Activated T-helper 1 cell treated with Interleukin-2 at 50 U/mL for 16 hours (primary cell): Measurements from ENCODE around the gene CEBPG.

Source experiments
- DNase-seq: peaks from one replicate; pipeline ENCODE4 v3.0.0-alpha.2; 2020; ENCODE audit warnings: low read depth

CEBPG gene

DNA sequence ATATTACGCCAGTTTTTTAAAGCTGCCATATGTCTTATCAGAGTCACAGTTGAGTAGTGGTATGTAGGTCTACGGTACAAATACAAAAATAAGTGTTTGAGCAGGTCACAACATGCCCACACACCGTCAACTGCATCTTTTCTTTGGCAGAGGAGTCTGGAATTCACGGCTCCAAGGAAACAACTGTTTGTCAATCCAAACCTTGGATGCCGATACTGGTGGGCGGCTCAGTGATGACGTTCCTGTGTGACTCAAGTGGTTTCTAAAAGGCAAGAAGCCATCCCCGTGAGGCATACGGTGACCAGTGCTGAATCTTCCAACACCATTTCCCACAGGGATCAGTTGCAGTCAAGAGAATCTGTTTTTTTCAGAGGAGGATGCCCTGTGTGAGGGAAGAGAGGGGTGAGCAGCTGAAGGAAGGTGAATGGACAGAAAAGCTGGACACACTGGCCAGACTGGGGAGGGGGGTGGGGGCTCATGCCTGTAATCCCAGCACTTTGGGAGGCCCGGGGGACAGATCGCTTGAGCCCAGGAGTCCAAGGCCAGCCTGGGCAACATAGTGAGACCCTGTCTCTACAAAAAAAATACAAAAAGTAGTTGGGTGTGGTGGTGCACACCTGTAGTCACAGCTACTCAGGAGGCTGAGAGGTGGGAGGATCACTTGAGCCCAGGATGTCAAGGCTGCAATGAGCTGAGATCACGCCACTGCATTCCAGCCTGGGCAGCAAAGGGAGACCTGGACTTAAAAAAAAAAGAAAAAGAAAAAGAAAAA, 22.8 kb upstream of the CEBPG start:
- DNase-seq: no peak

DNA sequence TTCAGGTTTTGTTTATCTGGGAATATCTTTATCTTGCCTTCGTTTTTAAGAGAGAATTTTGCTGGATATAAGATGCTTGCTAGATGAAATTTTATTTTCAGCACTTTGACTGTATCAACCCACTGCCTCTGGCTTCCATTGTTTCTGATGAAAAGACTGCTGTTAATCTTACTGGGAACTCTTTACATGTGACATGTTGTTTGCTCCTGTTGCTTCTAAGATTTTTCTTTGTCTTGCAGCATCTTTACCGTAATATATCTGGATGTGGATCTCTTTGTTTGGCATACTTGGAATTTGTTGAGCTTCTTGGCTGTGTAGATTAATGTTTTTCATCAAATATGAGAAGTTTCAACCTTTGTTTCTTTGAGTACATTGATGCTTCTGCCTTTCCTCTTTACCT, 18.0 kb upstream of the CEBPG start:
- no peak for DNase-seq

DNA sequence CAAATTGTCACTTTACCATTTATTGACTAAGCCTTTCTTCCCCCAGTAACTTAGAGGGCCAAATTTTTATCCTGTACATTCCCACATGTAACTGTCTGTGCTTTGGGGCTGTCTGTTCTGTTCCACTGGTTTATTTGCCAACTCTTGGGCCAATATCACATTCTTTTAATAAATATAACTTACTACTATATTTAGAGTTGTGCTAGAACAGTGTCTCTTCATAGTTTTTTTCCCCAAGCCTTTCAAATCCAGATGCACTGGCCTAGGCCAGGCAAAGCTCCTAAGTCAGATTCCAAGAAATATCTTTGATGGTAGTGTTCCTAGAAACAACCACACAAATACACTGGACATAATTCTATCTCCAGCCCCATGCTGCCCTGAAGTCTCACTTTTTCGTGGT, 16.0 kb upstream of the CEBPG start:
- no peak for DNase-seq

DNA sequence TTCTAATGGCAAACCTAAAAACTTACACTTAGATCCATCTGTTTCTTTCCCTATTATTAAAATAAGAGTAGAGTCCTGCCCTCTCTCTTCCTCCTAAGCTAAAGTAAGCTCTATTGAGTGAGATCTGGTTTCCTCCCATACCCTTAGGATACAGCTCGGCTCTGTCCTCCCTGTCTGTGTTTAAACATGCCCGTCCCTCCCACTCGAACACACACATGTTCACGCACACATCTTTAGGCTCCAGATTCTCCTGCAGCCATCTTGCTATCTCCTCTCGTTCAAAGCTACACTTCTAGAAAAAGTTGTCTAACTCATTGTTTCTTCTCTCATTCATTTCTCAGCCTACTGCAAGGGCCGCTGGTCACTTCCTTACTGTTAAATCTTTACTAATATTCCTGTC, 15.1 kb upstream of the CEBPG start:
- DNase-seq: no peak

DNA sequence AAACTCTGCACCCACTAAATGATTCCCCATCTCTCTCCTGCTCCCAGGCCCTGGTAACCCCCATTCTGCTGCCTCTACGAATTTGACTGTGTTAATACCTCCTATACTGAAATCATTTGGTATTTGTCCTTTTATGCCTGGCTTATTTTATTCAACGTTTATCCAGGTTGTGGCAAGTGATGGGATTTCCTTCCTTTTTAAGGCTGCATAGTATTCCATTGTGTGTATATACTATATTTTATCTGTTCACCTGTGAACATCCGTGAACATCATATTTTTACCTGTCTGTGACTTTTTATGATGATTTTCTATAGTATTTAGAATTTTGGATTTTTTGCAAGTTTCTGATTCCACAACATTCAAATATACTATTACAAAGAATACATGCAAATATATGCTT, 13.9 kb upstream of the CEBPG start:
- no peak for DNase-seq

DNA sequence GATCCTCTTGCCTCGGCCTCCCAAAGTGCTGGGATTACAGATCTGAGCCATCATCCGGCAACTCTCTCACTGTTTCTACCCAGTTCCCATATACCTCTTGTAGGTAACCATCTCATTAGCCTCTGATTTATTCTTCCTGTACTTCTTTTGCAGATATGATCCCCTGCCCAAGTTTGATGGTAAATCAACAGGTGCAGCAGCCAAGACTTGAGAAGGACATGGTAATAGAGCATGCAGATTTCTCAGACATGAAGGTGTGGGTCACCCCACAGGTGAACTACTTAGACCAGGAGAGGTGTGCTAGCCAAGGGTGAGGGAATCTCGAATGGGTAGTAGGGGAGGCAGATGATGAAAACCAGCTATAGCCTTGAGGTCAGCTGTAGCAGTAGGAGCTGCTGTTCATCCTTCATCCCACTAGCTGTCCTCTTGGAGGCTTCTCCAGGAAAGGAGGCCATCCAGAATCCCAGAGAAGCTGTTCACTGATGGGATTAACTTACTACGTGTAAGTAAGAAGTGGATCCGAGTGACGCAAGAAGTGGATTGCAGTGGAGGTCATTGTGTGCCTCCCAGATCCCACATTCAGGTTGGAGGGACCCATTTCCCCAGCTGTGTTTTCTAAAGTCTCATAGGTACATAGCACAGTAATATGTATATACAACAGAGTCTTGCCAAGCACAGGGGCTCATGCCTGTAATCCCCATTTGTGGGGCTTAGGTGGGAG, 10.8 kb upstream of the CEBPG start:
- no peak for DNase-seq

DNA sequence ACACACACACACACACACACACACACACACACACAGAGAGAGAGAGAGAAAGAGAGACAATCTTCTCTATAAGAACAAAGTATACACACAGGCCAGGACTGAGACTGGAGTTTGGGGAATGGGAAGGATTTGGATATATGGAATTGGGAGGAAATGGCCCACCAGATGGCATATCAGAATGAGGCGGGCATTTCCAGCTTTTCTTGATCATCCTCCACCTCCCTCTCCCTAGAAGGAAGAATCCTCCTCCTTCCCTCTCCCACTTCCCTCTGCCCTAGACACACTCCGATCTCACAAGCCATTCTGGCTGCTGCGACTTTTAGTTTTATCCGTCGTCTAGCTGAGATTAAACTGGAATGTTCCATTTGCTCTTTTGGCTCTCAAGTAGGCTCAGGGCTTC, 10.0 kb upstream of the CEBPG start:
- DNase-seq: no peak

DNA sequence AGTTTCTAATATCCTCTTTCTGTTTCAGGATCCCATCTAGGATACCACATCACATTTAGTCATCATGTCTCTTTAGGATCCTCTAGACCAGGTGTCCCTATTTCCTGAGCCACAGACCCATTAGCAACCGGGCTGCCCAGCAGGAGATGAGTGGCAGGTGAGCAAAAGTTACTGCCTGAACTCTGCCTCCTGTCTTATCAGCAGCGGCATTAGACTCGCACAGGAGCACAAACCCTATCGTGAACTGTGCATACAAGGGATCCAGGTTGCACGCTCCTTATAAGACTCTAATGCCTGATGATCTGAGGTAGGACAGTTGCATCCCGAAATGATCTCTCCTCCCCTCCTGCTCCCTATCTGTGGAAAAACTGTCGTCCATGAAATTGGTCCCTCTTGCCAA, 7.8 kb upstream of the CEBPG start:
- DNase-seq: no peak

DNA sequence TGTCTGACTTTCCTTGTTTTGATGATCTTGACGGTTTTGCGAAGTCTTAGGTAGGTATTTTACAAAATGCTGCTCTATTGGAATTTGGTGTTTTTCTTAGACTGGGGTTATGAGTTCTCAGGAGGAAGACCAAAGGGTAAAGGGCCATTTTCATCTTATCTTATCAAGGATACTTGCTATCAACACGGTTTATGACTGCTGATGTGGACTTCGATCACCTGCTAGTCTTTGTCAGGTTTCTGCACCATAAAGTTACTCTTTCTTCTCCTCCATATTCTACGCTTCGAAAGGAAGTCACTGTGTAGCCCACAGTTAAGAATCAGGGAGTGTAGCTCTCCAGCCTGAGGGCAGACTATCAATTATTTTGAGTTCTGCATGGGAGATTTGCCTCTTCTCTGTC, 7.4 kb upstream of the CEBPG start:
- DNase-seq: no peak

DNA sequence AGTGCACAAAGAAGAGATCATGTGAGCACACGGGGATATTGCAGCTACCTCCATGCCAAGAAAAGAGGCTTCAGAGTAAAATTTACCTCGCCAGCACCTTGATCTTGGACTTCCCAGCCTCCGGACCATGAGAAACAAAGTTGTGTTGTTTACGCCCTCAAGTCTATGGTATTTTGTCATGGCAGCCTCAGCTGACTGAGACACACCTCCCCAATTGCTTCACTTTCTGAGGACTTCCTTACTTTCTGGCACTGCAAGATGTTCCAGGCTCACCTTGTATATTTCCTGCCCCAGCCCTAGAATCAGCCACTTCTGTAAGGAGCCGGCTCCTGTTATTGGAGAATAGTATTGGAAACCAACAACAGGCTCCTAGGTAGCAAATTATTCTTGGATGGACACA, 6.6 kb upstream of the CEBPG start:
- DNase-seq: no peak

DNA sequence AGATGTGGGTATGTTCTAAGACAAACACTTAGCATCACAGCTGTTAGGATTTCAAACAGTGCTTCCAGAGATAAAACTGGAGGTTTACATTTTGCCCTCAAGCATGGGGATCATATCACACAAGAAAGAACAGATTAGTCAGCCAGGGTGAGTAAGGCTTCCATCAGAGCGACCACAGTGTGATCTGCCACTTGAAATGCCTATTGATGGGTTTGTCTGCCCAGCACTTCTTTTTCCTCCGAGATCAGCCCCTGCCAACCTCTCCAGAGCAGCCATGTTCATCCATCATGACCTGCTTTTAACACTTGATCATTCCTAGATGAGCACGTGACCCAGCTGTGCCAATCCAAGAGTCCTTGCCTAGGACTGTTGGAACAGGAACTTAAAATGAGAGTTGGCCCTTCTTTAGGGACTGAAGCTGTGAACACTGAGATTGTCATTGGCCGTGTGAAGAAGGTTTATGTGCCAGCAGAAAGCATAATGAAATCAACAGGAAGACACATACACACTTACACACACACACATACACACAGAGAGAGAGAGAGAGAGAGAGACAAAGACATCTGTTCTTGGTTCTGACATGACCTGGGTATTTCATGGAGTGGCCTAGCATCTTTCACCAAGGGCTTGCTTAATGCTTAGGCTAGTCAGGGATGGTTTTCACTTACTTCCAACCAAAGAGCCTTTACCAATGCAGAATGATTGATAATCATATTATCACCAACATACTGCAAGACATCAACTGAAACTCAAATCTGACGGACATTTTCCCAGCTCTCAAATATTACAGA, 5.2 kb upstream of the CEBPG start:
- DNase-seq: no peak

DNA sequence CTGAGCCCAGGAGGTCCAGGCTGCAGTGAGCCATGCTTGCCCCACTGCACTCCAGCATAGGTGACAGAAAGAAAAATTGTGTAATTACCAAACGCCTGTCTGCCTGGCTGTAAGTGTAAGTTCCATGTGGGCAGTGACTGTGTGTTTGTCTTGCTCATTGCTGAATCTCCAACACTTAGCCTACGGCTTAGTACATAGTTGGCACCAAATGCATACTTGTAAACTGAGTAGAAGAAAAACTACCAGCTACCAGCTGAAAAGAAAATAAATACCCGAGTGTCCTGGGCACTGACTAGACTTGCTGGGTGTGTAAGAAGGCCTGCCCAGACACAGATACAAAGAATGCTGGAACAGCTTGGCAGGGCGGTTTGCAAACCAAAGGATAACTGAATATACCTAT, 2.7 kb upstream of the CEBPG start:
- no peak for DNase-seq

DNA sequence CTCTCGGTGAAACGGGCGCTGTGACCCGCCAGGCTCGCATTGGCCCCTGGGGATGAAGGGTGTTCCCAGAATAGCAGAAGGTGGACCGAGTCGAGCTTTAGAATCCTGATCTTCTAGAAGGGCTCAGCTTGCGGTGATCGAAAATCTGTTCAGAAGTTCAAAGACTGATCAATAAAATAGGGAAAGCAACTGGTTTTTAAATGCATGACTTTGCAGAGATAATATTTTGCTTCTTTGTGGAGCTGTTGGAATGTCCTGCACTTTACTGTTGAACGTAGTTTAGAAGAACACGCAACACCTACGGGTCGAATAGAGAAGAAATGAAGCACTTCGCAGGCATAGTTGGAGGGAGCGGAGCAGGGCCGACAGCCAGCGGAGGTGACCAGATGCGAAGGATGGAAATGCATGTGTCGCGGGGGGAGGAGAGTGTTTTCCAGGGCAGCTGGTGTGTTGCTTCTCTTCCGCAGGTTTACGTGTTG, 766 bp downstream of the CEBPG start:
- DNase-seq: no peak

DNA sequence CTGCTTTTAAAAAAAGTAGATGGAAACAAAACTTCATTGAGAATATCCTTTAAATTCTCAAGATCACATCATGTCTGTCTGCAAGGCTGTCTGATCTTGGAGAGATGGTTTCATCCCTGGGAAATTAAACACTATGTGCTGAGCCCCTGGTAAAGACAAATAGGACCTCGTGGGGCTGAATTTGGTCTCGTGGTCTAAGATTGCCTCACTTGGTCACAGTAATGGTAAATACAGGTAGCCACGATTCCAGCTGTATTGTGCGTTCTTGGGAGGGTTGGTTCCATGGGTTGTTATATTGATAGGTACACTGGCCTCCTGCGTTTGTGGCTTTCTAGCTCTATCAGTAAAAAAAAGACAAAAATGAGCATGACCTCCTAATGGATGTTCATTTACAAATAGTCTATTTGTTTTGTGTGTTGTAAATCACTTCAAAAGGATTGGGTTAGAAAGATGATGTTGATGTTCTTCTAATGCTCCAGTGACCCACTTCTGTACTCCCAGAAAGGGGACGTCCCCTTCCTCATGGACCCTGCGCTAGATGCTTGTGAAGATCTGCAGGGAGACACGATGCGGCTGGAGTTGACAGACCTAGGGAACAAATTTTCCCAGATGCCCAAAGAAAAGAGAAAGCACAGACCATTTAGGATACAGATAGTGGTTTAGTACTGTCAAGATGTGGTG, 1.8 kb downstream of the CEBPG start:
- DNase-seq: no peak

DNA sequence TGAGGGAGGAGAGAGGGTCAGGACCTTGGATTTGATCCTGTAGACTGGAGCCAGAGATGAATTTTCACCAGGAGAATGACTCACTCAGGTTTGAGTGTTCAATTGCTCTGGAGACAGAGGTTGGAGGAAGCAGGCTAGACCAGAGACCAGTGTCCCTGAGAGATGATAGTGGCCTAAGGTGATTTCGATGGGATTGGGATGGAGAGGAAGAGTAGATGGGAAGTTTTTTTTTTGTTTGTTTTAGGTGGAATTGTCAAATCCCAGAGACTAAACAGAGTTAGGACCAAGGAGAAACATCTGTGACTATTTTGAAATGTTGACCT, 2.3 kb downstream of the CEBPG start:
- DNase-seq: no peak

DNA sequence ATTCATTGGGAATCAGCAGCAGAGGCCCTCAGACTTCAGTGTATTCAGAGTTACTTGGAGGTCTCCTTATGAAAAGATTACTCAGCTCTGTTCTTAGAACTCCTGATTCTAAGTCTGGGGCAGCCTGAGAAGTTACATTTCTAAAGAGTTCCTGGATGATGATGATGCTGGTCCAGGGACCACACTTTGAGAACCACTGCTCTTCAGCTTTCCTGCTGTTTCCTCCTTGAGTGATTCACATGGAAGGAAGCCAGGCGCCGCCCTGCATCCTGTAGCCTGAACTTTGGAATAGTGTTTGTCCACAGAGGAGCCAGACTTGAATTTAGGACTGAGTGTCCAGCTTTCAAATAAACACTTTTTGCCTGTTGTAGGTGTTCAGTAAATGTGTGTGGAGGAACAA, 2.9 kb downstream of the CEBPG start:
- no peak for DNase-seq

DNA sequence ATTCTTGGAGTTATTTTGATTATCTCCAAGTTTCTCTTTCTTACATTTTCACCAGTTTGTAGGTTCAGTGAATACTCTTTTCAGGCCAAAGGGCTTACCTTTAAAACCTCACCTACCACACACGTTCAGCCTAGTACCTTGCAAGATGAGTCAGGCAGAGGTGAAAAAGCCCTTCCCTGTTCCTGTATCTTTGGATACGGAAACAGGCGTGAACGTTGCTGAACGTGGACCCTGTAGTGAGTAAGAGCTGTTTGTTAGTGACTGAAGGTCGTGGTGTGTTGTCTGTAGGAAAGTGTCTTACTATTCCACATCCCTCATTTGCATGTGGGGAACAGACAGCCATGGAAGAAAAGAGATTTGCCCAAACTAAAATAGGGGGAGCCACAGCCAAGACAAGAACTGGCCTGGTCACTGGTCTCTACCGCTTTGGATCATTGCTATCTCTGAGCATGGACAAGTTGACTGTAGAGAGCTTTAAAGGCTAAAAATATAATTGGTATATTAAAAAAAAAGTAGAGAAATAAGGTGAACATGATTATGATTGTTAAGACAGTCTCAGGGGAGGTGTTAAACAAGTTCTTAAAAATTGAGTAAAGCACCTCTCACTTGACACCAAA, 3.5 kb downstream of the CEBPG start:
- no peak for DNase-seq

DNA sequence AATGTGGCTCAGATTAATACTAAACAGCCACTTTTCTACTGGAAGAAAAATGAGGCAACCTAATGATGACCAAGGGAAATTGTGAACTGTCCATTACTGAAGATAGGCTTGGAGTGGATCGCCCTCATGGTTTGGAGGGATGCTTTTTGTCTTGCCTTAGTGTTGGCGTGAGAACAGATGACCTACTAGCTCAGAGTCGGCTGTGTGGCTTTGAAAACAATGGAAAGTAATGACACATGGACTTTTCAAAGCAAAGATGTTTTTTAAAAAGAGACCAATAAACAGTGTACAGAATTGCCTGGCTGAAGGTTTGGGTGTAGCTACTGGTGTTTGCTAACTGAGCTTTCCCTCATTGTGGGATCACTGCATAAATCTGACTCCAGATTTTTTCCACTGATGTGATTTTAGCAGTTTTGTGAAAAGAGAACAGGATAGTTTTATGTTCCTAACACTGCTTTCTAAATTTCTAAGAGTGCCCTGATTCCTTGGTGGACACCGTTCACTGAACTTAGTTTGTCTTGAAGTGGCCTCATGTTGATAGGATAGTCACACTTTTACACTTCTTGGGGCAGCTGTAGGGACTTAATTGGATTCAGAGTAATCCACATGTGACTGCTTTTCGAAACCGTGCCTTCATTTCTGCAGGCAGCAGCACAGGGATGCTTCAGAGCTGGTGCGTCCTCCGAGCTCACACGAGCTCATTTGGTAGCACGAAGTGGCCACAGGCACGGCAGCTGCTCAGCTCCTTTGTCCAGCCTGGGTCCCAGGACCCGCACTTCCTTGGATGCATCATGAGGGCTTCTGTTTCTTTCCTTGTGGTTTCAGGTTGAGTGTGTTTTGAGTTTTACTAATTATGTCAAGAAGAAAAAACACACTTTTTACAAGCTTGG, 4.3 kb downstream of the CEBPG start:
- no peak for DNase-seq

DNA sequence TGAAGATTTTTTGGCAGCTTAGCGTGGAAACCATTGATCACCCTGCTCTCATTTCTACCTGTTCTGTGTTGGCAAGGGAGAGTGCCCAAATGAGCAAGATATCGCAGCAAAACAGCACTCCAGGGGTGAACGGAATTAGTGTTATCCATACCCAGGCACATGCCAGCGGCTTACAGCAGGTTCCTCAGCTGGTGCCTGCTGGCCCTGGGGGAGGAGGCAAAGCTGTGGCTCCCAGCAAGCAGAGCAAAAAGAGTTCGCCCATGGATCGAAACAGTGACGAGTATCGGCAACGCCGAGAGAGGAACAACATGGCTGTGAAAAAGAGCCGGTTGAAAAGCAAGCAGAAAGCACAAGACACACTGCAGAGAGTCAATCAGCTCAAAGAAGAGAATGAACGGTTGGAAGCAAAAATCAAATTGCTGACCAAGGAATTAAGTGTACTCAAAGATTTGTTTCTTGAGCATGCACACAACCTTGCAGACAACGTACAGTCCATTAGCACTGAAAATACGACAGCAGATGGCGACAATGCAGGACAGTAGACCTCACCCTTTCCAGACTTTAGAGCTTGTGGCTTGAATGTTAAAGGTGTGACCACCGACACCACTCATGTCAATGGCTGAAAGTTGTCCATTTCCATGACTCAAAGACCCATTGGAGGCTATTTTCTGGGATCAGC, 5.8 kb downstream of the CEBPG start:
- DNase-seq: no peak

DNA sequence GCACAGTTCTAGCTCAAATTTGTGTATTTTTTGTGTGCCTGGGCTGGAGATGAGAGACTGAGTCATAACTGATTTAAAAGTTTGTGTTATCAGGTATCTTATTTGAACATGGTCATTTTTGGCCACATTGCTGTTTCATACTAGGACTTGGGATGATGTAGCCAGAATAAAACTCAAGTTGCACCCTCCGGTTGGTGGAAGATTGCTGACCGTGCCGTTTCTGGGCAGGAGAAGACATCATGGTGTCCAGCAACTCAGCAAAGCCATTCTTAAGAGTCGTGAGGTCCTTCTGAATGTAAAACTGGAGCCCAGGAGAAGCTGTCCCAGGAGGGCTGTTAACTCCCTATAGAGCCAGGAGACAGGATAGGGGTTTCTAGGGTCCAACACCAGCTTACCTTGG, 7.6 kb downstream of the CEBPG start:
- DNase-seq: no peak
